ENCODE data around the gene LRCH1. TPM values are rescaled to one million over a fixed set of nuclear protein-coding genes. Genes with fewer than 3 reads are reported as not detected.

The LRCH1 gene
- polyA plus RNA-seq, 2 donors, result 2.1 to 4.3 TPM

DNA sequence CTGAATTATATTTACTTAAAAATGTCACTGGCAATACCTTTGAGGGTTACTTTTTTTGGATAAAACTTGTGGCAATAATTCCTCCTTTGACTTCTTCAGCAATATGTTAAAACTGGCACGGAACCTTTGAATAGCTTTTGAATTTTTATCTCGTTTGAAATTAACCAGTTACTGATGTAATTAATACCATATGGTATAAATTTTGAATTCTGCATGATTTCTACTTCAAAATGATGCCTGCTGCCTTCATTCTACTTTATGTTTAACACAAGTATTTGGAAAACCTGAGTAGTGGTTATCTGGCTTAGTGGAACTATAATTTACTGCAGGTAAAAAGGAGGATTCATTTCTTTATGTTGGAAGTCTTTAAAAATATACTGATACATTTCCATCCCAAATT, 85.3 kb downstream of the LRCH1 start:
- 61 to 71% methylated on average over 2 of the region's 2 CpGs for whole genome bisulfite sequencing, 2 donors
- peaks cover 5 to 6% of the 10 kb centered on the region in 2 donors for H3K4me1 ChIP-seq (ENCODE audit: control insufficient read depth in 2 of 2, insufficient read depth in 2 of 2, low read length in 1 of 2)

DNA sequence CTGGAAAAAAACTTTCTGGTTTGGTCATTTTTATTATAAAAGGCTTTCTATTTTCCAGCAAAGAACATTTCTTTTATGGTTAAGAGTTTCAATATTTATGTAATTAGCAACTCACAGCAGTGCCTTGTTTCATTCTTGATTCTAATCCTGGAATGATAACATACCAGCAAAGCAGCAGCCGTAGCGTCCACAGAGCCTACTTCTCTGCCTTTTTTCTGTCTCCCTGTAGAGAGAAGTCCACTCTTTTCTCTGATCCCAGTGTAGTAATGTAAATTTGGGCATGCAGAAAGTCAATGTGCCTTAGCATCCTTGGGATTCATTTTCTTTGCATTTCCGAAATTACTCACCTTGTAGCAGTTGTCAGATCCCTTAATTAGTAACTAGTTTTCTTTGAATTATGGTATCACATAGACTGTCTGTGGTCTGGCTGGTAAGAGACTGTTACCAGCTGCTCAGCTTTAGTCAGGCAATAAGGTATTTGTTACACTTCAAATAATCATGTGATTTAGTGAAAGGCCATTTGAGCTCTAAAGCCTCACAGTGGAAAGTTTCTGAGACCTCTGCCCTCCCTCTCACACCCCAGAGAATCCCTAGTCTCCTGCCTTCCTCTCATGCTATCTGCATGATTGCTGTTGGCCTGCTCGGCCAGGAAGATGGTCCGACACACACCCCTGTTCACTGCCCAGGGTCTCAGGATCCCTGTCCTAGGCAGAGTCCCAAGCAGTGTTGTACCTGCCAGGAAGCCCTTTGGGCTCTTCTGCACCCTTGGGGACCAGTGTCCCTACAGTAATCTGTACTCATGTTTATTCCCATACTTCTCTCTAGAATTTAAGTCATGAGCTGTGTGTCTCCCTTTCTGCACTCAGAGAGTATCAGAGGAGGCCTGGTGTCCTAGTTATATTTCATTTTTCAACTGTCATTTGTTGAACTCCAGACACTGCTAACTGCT, 86.3 kb downstream of the LRCH1 start:
- 73 to 78% methylated on average over 5 of the region's 5 CpGs for whole genome bisulfite sequencing, 2 donors
- peaks cover 5 to 6% of the 10 kb centered on the region in 2 donors for H3K4me1 ChIP-seq (ENCODE audit: control insufficient read depth in 2 of 2, insufficient read depth in 2 of 2, low read length in 1 of 2)
- no peaks in the 10 kb centered on the region for H3K27me3 ChIP-seq (ENCODE audit: control insufficient read depth in 1 of 2, insufficient read depth in 2 of 2, low read length in 2 of 2)
- H3K27ac ChIP-seq (ENCODE audit: low read depth in 2 of 2, low read length in 1 of 2), result peak overlapping the region; percentile 29 to 33
- no peak overlapping the region for H3K4me3 ChIP-seq (ENCODE audit: low read depth in 1 of 2, low read length in 2 of 2)
- H3K36me3 ChIP-seq (ENCODE audit: control insufficient read depth in 2 of 2, insufficient read depth in 2 of 2, low read length in 1 of 2), result no peaks in the 10 kb centered on the region
- H3K9me3 ChIP-seq (ENCODE audit: control insufficient read depth in 2 of 2, insufficient read depth in 1 of 2, low read depth in 1 of 2, low read length in 1 of 2), result no peaks in the 10 kb centered on the region

More for the DNA sequence above, 85.3 kb downstream of the LRCH1 start:
- Histone ChIP-seq H3K27me3 (ENCODE audit: control insufficient read depth in 1 of 2, insufficient read depth in 2 of 2, low read length in 2 of 2) (no peaks in the 10 kb centered on the region), H3K9me3 (ENCODE audit: control insufficient read depth in 2 of 2, insufficient read depth in 1 of 2, low read depth in 1 of 2, low read length in 1 of 2) (no peaks in the 10 kb centered on the region), H3K4me3 (ENCODE audit: low read depth in 1 of 2, low read length in 2 of 2) (no peak overlapping the region), H3K36me3 (ENCODE audit: control insufficient read depth in 2 of 2, insufficient read depth in 2 of 2, low read length in 1 of 2) (no peaks in the 10 kb centered on the region), H3K27ac (ENCODE audit: low read depth in 2 of 2, low read length in 1 of 2) (no peak overlapping the region)

- H3K27me3 ChIP-seq (ENCODE audit: control insufficient read depth in 1 of 2, insufficient read depth in 2 of 2, low read length in 2 of 2), result no peaks in the 10 kb centered on the region
- H3K4me3 ChIP-seq (ENCODE audit: low read depth in 1 of 2, low read length in 2 of 2), result no peak overlapping the region
- H3K4me1 ChIP-seq (ENCODE audit: control insufficient read depth in 2 of 2, insufficient read depth in 2 of 2, low read length in 1 of 2), result peaks cover 5 to 6% of the 10 kb centered on the region in 2 donors
- H3K36me3 ChIP-seq (ENCODE audit: control insufficient read depth in 2 of 2, insufficient read depth in 2 of 2, low read length in 1 of 2), result no peaks in the 10 kb centered on the region
- 77 to 83% methylated on average over 4 of the region's 4 CpGs for WGBS, 2 donors
- H3K27ac ChIP-seq (ENCODE audit: low read depth in 2 of 2, low read length in 1 of 2), result peak overlapping the region; percentile 6 to 53
- no peaks in the 10 kb centered on the region for H3K9me3 ChIP-seq (ENCODE audit: control insufficient read depth in 2 of 2, insufficient read depth in 1 of 2, low read depth in 1 of 2, low read length in 1 of 2)
Measured at GRCh38 chr13:46640843-46641242, 87.9 kb downstream of the LRCH1 start.

DNA sequence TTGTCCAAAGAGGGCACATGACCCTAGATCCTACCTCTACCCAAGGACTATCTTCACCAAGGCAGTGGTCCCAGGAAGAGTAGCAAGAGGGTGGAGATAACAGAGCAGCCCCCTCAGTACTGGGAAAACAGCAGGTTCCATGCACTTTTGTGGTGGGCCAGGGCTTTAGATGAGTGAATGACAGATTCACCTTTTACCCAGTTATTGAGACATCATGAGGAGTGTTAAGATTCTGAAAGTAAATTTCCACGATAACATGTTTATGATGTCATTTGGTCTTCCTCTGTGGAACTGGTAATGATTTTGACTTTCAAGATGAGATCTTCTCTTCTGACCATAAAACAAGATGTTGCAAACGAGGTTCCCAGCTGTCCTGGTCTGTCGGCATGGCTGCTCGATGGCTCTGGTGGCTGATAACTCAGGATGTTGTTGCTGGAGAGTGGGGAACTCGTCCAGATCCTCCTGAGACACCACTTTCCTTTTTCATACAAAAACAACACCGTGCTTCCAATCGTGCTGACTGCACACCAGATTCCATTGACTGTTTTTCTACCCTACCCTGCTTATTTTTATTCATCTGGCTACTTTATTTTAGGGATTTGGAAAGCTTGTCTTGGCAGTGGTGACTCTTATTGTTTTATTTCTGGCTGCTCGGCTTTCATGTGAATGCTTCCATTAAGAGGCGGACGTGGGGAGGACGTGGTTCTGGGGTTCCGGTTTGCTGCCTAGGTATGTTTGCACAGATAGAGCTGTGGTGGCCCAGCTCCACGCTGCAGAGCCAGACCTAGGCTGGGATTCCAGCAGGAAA, 88.5 kb downstream of the LRCH1 start:
- peaks cover 5 to 6% of the 10 kb centered on the region in 2 donors for H3K4me1 ChIP-seq (ENCODE audit: control insufficient read depth in 2 of 2, insufficient read depth in 2 of 2, low read length in 1 of 2)
- peak overlapping the region; percentile 49 to 53 for H3K27ac ChIP-seq (ENCODE audit: low read depth in 2 of 2, low read length in 1 of 2)
- H3K4me3 ChIP-seq (ENCODE audit: low read depth in 1 of 2, low read length in 2 of 2), result no peak overlapping the region
- no peaks in the 10 kb centered on the region for H3K36me3 ChIP-seq (ENCODE audit: control insufficient read depth in 2 of 2, insufficient read depth in 2 of 2, low read length in 1 of 2)
- H3K27me3 ChIP-seq (ENCODE audit: control insufficient read depth in 1 of 2, insufficient read depth in 2 of 2, low read length in 2 of 2), result no peaks in the 10 kb centered on the region
- H3K9me3 ChIP-seq (ENCODE audit: control insufficient read depth in 2 of 2, insufficient read depth in 1 of 2, low read depth in 1 of 2, low read length in 1 of 2), result no peaks in the 10 kb centered on the region
- 55 to 70% methylated on average over 13 of the region's 13 CpGs for WGBS, 2 donors

GRCh38 chr13:46642254-46642653, 89.3 kb downstream of the LRCH1 start:
- Histone ChIP-seq H3K27me3 (ENCODE audit: control insufficient read depth in 1 of 2, insufficient read depth in 2 of 2, low read length in 2 of 2) (no peaks in the 10 kb centered on the region), H3K4me3 (ENCODE audit: low read depth in 1 of 2, low read length in 2 of 2) (no peak overlapping the region), H3K27ac (ENCODE audit: low read depth in 2 of 2, low read length in 1 of 2) (peak overlapping the region in 1 of 2 donors; percentile 29), H3K9me3 (ENCODE audit: control insufficient read depth in 2 of 2, insufficient read depth in 1 of 2, low read depth in 1 of 2, low read length in 1 of 2) (no peaks in the 10 kb centered on the region), H3K36me3 (ENCODE audit: control insufficient read depth in 2 of 2, insufficient read depth in 2 of 2, low read length in 1 of 2) (no peaks in the 10 kb centered on the region), H3K4me1 (ENCODE audit: control insufficient read depth in 2 of 2, insufficient read depth in 2 of 2, low read length in 1 of 2) (peaks cover 5 to 6% of the 10 kb centered on the region in 2 donors)
- 87 to 91% methylated on average over 4 of the region's 4 CpGs for WGBS, 2 donors

DNA sequence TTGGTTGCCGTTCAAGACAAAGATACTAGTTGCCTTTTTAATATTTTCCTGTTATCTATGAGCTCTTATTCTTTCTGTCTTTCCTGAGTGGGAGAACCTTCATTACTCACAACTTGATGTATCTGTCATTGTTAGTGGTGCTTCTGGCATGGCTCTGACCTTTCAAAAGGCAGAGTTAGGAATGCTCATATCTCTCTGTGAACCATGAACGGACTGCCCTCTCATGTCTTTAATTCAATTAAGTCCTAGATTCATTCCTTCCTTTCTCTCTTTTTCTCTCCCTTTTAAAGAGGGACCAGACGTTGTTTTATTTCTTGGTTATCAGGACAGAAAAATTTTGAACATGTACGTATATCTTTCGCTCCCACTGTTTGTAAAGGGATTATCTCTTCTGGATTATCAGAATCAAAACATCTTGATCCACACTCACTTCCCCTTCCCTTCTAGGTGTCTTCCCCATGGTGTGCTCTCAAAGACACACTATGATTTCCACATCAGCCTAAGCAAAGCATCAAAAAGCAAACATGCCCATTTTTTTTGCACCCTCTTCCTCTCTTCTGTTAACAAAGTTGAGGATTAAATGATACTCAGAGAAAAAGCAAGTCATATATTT, 90.3 kb downstream of the LRCH1 start:
- H3K27me3 ChIP-seq (ENCODE audit: control insufficient read depth in 1 of 2, insufficient read depth in 2 of 2, low read length in 2 of 2), result no peaks in the 10 kb centered on the region
- no peaks in the 10 kb centered on the region for H3K36me3 ChIP-seq (ENCODE audit: control insufficient read depth in 2 of 2, insufficient read depth in 2 of 2, low read length in 1 of 2)
- peaks cover 5 to 6% of the 10 kb centered on the region in 2 donors for H3K4me1 ChIP-seq (ENCODE audit: control insufficient read depth in 2 of 2, insufficient read depth in 2 of 2, low read length in 1 of 2)
- 75% methylated on average over 5 of the region's 5 CpGs for WGBS, 2 donors
- no peak overlapping the region for H3K27ac ChIP-seq (ENCODE audit: low read depth in 2 of 2, low read length in 1 of 2)
- no peak overlapping the region for H3K4me3 ChIP-seq (ENCODE audit: low read depth in 1 of 2, low read length in 2 of 2)
- no peaks in the 10 kb centered on the region for H3K9me3 ChIP-seq (ENCODE audit: control insufficient read depth in 2 of 2, insufficient read depth in 1 of 2, low read depth in 1 of 2, low read length in 1 of 2)

DNA sequence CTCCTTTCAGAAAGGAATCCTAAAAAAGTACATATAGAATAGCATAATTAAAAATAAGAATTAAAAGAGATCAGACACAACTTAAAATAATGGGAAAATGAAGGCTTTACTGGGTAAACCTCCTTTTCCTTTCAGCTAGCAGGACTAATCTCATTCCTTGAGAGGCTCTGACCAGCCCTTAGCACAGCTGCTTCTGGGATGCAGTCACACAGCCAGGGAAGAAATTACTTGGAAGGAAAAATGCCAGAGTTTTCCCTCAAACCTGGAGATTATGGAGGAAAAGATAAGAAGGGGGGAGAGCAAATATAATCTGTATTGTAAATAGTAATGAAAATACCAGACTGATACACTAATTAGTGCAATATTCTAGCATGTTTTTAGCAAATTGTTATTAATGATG, 91.8 kb downstream of the LRCH1 start:
- no peak overlapping the region for H3K27ac ChIP-seq (ENCODE audit: low read depth in 2 of 2, low read length in 1 of 2)
- H3K36me3 ChIP-seq (ENCODE audit: control insufficient read depth in 2 of 2, insufficient read depth in 2 of 2, low read length in 1 of 2), result no peaks in the 10 kb centered on the region
- H3K9me3 ChIP-seq (ENCODE audit: control insufficient read depth in 2 of 2, insufficient read depth in 1 of 2, low read depth in 1 of 2, low read length in 1 of 2), result no peaks in the 10 kb centered on the region
- H3K27me3 ChIP-seq (ENCODE audit: control insufficient read depth in 1 of 2, insufficient read depth in 2 of 2, low read length in 2 of 2), result no peaks in the 10 kb centered on the region
- H3K4me1 ChIP-seq (ENCODE audit: control insufficient read depth in 2 of 2, insufficient read depth in 2 of 2, low read length in 1 of 2), result peaks cover 3 to 5% of the 10 kb centered on the region in 2 donors
- no peak overlapping the region for H3K4me3 ChIP-seq (ENCODE audit: low read depth in 1 of 2, low read length in 2 of 2)

DNA sequence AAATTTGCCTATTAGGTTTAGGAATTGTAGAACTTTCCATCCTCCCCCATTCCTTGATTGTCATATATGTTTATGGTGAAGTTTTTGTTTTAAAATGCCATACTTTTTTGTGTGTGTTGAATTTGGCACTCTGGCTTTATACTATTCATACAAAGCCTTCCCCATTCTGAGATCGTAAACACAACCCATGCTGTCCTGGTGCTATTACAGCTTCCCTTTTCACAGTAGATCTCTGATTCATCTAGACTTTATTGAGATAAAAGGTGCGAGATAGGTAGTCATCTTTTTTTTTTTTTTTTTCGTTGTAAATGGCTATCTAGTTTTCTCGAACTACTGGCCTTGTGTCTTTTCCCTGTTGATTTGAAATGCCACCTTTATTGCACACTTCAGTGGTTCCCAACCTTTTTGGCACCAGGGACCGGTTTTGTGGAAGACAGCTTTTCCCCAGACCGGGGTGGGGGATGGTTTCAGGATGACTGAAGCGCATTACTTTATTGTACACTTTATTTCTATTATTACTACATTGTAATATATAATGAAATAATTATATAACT, 94.6 kb downstream of the LRCH1 start:
- H3K36me3 ChIP-seq (ENCODE audit: control insufficient read depth in 2 of 2, insufficient read depth in 2 of 2, low read length in 1 of 2), result no peaks in the 10 kb centered on the region
- H3K9me3 ChIP-seq (ENCODE audit: control insufficient read depth in 2 of 2, insufficient read depth in 1 of 2, low read depth in 1 of 2, low read length in 1 of 2), result no peaks in the 10 kb centered on the region
- no peaks in the 10 kb centered on the region for H3K4me1 ChIP-seq (ENCODE audit: control insufficient read depth in 2 of 2, insufficient read depth in 2 of 2, low read length in 1 of 2)
- no peak overlapping the region for H3K27ac ChIP-seq (ENCODE audit: low read depth in 2 of 2, low read length in 1 of 2)
- H3K4me3 ChIP-seq (ENCODE audit: low read depth in 1 of 2, low read length in 2 of 2), result no peak overlapping the region
- 73 to 74% methylated on average over 7 of the region's 7 CpGs for WGBS, 2 donors
- H3K27me3 ChIP-seq (ENCODE audit: control insufficient read depth in 1 of 2, insufficient read depth in 2 of 2, low read length in 2 of 2), result no peaks in the 10 kb centered on the region

- Histone ChIP-seq H3K9me3 (ENCODE audit: control insufficient read depth in 2 of 2, insufficient read depth in 1 of 2, low read depth in 1 of 2, low read length in 1 of 2) (no peaks in the 10 kb centered on the region), H3K27me3 (ENCODE audit: control insufficient read depth in 1 of 2, insufficient read depth in 2 of 2, low read length in 2 of 2) (no peaks in the 10 kb centered on the region), H3K4me3 (ENCODE audit: low read depth in 1 of 2, low read length in 2 of 2) (no peak overlapping the region), H3K36me3 (ENCODE audit: control insufficient read depth in 2 of 2, insufficient read depth in 2 of 2, low read length in 1 of 2) (no peaks in the 10 kb centered on the region), H3K4me1 (ENCODE audit: control insufficient read depth in 2 of 2, insufficient read depth in 2 of 2, low read length in 1 of 2) (no peaks in the 10 kb centered on the region), H3K27ac (ENCODE audit: low read depth in 2 of 2, low read length in 1 of 2) (no peak overlapping the region)
- WGBS, 2 donors, result 72 to 77% methylated on average over 4 of the region's 4 CpGs
Measured at GRCh38 chr13:46648166-46648607, 95.2 kb downstream of the LRCH1 start.
